ENCODE measurements around the gene PHF2.

The PHF2 gene

GRCh38 chr9:93637886-93638285, 61.5 kb downstream of the PHF2 start:
- Histone ChIP-seq H3K36me3 (0 out of 2 replicates have a peak, but pooled peaks cover 4% of the 10 kb centered on the region), H3K9me3 (no peaks in the 10 kb centered on the region), H3K27me3 (no peaks in the 10 kb centered on the region), H3K4me1 (no peaks in the 10 kb centered on the region), H3K4me3 (ENCODE audit: low read depth, low read length) (no peak overlapping the region)
- DNase-seq, result no peak
- no peak for TF ChIP-seq CTCF (IDR thresholded peaks at IDR 0.05; ENCODE audit: low read depth, low read length)

- H3K4me3 ChIP-seq (ENCODE audit: low read depth, low read length), result no peak overlapping the region
- no peaks in the 10 kb centered on the region for H3K4me1 ChIP-seq
- H3K27me3 ChIP-seq, result no peaks in the 10 kb centered on the region
- 0 out of 2 replicates have a peak, but pooled peaks cover 4% of the 10 kb centered on the region for H3K36me3 ChIP-seq
- H3K9me3 ChIP-seq, result no peaks in the 10 kb centered on the region
- no peak for TF ChIP-seq CTCF (IDR thresholded peaks at IDR 0.05; ENCODE audit: low read depth, low read length)
- DNase-seq, result no peak
Measured at GRCh38 chr9:93640027-93640426, 63.6 kb downstream of the PHF2 start.

GRCh38 chr9:93642961-93643360, 66.6 kb downstream of the PHF2 start:
- no peaks in the 10 kb centered on the region for H3K27me3 ChIP-seq
- H3K9me3 ChIP-seq, result no peaks in the 10 kb centered on the region
- TF ChIP-seq CTCF (IDR thresholded peaks at IDR 0.05; ENCODE audit: low read depth, low read length), result no peak
- H3K4me1 ChIP-seq, result no peaks in the 10 kb centered on the region
- H3K4me3 ChIP-seq (ENCODE audit: low read depth, low read length), result no peak overlapping the region
- H3K36me3 ChIP-seq, result no peaks in the 10 kb centered on the region; the same call in 1 of the 2 replicates
- DNase-seq, result no peak

- Histone ChIP-seq H3K27me3 (no peaks in the 10 kb centered on the region), H3K4me3 (ENCODE audit: low read depth, low read length) (no peak overlapping the region), H3K9me3 (no peaks in the 10 kb centered on the region), H3K4me1 (no peaks in the 10 kb centered on the region), H3K36me3 (peaks cover 2% of the 10 kb centered on the region)
- peak; percentile 5 for DNase-seq
- TF ChIP-seq CTCF (IDR thresholded peaks at IDR 0.05; ENCODE audit: low read depth, low read length), result no peak
Measured at GRCh38 chr9:93644397-93645088, 68.2 kb downstream of the PHF2 start.

- no peak for DNase-seq
- H3K27me3 ChIP-seq, result no peaks in the 10 kb centered on the region
- no peak overlapping the region for H3K4me3 ChIP-seq (ENCODE audit: low read depth, low read length)
- H3K4me1 ChIP-seq, result no peaks in the 10 kb centered on the region
- H3K36me3 ChIP-seq, result peaks cover 10% of the 10 kb centered on the region
- no peak for TF ChIP-seq CTCF (IDR thresholded peaks at IDR 0.05; ENCODE audit: low read depth, low read length)
- no peaks in the 10 kb centered on the region for H3K9me3 ChIP-seq
Measured at GRCh38 chr9:93645149-93645889, 68.9 kb downstream of the PHF2 start.
